Suppressor macrophage (primary cell): ENCODE data around the gene MAPK4.
"Not testable (repeated sequence)": the region's sequence is repeated elsewhere in the genome, so short reads cannot be mapped to it uniquely, and the experiment has no call there.

Experiments used
- DNase-seq, 4 experiments: peaks; one replicate each; pipeline ENCODE4 v3.0.0-alpha.2; 2020 to 2022

Gene MAPK4

GRCh38 chr18:50769463-50769862, 209.6 kb downstream of the MAPK4 start:
- DNase-seq = no peak

GRCh38 chr18:50775207-50775606, 215.3 kb downstream of the MAPK4 start:
- no peak for DNase-seq

- no peak for DNase-seq
Observed at GRCh38 chr18:50775726-50776125, 215.8 kb downstream of the MAPK4 start.

- DNase-seq = no peak
Observed at GRCh38 chr18:50776383-50776782, 216.5 kb downstream of the MAPK4 start.

- not testable (repeated sequence) for DNase-seq
Observed at GRCh38 chr18:50779021-50779420, 219.1 kb downstream of the MAPK4 start.
